Nucleus accumbens (tissue), 56 donors: Measurements from ENCODE around the gene SDR42E1.
"Not testable (repeated sequence)": the region's sequence is repeated elsewhere in the genome, so short reads cannot be mapped to it uniquely, and the experiment has no call there.

Source experiments
- DNase-seq, 56 donors: peaks; one replicate each; lab custom pipeline; 2025; lab: John Stamatoyannopoulos, UW

Gene SDR42E1

DNA sequence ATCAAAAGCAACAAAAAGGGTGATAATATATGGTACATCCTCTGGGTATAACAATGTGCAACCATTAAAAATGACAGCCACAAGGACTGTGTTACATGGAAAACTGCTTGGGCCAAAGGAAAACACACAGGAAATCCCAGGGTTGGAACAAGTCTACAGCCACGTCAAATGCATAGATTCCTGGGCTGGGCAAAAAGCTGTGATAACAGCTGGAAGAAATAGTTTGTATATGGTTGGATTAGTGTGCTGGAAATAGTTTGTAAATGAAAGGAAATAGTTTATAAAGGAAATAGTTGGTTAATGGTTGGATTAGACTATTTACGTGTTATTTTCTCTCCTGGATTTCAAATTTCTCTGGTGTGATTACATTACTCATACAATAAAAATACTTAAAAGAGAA is 26.4 kb upstream of the SDR42E1 start:
- DNase-seq, result no peak

DNA sequence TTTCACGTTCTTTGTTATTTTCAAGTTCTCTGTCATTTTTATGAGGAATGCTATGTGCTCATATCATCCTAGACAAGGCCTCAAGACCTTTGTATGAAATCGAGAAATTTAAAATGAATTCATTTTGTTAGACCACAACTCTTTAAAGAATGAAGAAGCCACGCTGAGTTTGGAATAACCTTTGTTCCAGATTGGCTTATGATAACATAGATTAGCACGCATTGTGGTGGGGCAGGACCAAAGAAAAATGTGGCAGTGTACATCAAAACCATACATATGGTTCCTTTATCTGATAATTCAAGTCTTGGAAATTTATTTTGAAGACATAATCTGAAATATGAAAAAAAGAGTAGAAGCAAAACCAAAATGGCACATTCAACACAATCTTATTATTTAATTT is 26.0 kb upstream of the SDR42E1 start:
- no peak for DNase-seq

- DNase-seq, result no peak
Measured at GRCh38 chr16:82034981-82035612, 23.8 kb upstream of the SDR42E1 start, which contains the start of gene HSD17B2. Gene HSD17B2 (plus strand): TSS chr16:82035253. CDS start chr16:82035425, 172 bp downstream.

- DNase-seq, result no peak
Measured at GRCh38 chr16:82033683-82034300, 22.5 kb upstream of the SDR42E1 start.

DNA sequence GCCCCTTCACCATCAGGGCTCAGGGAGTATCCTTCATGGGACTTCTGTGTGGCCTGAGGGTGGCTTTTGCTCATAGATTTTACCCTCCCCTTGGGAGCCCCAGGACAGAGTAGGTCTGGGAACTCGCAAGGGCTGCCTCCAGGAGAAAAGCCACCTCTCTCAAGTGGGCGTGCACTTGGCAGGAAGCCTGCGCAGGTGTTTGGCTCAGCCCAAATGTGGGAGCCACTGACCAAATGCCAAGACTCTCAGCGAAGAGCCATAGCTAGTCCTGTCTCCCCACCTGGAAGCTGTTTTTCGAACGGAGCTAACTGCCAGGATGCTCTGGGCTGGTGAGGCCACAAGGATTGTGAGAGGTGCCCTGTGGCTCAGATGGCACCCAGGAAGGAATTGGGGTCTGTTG is 21.7 kb upstream of the SDR42E1 start:
- no peak for DNase-seq

DNA sequence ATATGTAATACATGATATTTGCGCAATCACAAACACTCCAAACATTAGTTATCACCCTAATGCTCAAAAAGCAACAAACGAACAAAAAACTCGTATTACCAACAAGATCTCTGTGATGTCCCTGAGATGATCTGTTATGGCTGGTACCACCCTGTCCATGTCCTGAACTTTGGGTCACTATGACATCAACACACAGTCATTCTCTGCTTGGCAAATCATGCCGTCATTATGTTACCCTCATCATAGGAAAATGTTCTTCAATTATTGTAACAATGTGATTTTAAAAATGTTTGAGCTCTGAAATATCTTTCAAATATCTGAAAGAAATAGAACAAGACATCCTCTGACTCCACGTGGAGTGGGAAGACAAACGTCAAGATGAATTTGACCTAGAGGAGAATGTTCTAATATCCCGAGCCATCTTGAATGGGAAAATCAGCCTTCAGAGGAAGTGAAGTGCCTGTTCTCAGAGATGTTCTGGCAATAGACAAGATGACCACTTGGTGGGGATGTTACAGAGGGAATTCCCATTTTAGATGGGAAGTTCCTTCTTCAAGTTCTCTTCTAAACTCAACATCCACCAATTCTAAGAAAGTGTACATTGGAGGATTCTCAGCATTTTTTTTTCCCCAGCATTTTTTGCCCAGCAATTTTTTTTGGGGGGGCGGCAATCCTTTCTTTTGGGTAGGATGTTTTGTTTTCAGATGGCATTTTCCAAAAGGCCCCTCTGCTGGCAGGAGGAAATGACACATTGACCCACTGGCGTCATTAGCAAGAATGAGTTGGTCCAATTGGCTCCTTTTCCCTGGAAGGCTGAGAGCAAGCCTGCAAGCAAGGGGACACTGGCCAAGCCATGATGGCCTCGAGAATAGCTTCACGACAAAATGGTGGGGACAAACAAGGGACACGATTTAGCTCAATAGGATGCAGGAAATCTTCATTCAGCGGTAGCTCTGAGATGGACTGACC is 20.1 kb upstream of the SDR42E1 start:
- peak in 2 of 56 donors; percentile 3 to 12 for DNase-seq

DNA sequence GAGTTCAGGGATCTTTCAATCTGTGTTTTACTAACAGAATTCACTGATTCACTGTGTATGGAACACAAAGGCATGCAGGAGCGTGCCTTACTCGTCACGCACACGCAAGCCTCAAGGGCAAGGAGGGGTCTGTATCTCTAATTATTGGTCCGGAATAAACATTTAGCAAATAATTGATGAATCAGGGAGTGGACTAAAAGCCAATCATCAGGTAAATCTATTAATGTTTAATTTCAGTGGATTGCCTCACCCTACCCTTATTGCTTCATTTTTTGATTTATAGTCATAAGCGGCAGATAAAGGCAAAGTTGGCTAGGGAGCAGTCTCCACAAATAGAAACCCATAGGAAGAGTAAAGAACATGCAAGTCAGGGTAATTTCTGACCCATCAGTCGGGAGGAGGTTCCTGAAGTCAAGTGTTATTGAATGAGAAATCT is 16.4 kb upstream of the SDR42E1 start:
- no peak for DNase-seq

GRCh38 chr16:82024883-82025282 is 13.6 kb upstream of the SDR42E1 start:
- DNase-seq, result peak in 1 of 56 donors; percentile 13

GRCh38 chr16:82024316-82024715 is 13.0 kb upstream of the SDR42E1 start:
- peak in 6 of 56 donors; percentile 5 to 35 (median 11) for DNase-seq

- DNase-seq, result no peak
Measured at GRCh38 chr16:82023206-82023605, 11.9 kb upstream of the SDR42E1 start.

- DNase-seq, result no peak
Measured at GRCh38 chr16:82020051-82020450, 8.8 kb upstream of the SDR42E1 start.

GRCh38 chr16:82019535-82019934 is 8.3 kb upstream of the SDR42E1 start:
- DNase-seq, result no peak

DNA sequence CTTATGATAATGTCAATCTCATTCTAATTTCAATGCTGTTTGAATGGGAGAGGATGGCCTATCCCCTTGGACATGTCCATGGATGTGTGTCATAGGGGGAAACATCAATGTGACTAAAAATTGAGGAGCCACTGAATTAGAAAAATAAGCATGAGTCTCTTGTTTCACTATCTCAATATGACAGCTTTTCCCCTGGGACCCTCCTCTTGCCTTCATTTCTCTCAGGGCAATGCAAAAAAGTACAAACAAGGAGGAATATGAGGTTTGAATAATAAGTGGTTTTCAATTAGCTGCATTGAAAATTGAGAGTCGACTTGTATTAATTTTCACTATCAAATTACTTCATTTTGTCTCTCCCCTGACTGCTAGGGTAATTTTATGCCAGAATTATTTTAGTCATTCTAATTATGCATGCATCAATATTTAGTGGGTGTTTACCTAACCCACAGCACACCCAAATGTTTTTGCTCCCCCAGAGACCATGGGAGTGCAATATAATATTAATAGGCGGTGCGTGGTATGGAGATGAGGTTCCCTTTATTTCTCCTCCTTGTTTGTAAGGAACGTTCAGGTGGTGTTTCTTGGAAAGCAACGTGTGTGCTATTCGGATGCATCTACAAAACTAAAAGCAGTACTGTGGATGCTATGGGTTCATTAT is 6.8 kb upstream of the SDR42E1 start:
- no peak for DNase-seq

DNA sequence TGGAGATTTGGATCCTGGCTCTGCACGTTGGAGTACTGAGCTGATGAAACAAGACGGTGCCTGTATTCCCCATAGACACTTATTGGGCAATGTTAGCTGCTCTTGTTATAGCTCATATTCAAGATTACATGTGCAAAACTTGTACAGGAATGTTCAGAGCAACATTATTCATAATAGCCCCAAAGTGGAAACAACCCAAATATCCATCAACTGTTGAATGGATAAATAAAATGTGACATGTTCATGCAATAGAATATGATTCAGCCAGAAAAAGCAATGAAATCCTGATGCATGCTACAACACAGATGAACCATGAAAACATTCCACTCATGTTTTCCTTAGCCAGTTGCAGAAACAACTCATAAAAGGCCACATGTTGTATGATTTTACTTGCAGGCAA is 5.7 kb upstream of the SDR42E1 start:
- no peak for DNase-seq

DNA sequence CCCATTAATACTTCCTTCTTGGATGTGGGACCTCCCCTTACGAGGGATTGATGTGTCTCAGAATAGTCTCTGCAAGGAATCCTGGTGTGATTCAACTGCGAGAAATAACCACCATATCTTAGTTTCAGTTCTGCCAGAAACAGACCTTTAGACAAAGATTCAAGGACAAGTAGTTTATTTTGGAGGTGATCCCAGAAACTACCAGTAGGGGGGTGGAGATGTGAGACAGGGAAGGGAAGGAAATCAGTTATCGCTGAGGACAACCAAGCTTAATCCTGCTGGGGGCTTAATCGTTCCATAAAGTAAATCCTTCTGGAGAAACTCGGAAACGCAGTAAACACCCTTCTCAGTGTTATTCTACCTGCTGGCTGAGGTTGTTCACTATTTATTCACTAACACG is 5.0 kb upstream of the SDR42E1 start:
- no peak for DNase-seq

GRCh38 chr16:82013139-82013538 is 1.9 kb upstream of the SDR42E1 start:
- no peak for DNase-seq

- DNase-seq, result no peak
Measured at GRCh38 chr16:82010649-82011048, 621 bp downstream of the SDR42E1 start.

GRCh38 chr16:82009789-82010188 is 1.5 kb downstream of the SDR42E1 start:
- DNase-seq, result not testable (repeated sequence)

GRCh38 chr16:82008957-82009592 is 2.2 kb downstream of the SDR42E1 start:
- no peak for DNase-seq

DNA sequence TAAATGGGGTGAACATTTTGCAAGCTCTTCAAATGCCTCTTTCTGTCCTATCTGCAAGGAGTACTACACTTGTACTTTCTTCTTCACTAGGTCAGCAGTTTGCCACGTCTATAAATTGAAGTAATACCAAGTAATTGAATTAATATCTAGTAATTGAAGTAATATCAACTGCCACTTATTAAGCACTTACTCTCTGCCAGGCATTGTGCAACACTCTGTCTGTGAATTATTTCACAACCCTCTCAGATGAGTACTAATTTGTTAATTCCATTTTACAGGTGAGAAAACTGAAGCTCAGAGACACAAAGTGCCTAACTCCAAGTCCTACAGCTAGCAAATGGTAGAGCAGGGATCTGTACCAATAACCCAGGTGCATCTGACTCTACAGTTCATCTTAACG is 4.1 kb downstream of the SDR42E1 start:
- no peak for DNase-seq
